Heart left ventricle (tissue), 16 donors: ENCODE results near the gene DOCK1. TPM values are rescaled to one million over a fixed set of nuclear protein-coding genes. Genes with fewer than 3 reads are reported as not detected.

Source experiments
- ATAC-seq, 4 donors: fragments of 200-7000 bp; cut with Tn5 transposase; one replicate each; pipeline ENCODE4 v1.9.1; 2020 to 2022; ENCODE audit warnings: moderate library complexity in 4 of 4, mild to moderate bottlenecking in 3 of 4, moderate number of reproducible peaks in 1 of 4
- DNase-seq, 5 donors: peaks; one replicate each; pipeline ENCODE4 v3.0.0-alpha.2; 2020
- H3K27ac ChIP-seq, 12 donors: fragments of 200-600 bp; sonication (generic) in 4 of 12; one replicate each; pipeline versions ENCODE4 v1.5.0 to v1.8.0; 2016 to 2022; ENCODE audit warnings: mild to moderate bottlenecking in 2 of 12
- H3K27me3 ChIP-seq, 9 donors: fragments of 200-600 bp; sonication (generic) in 2 of 9; one replicate each; pipeline versions ENCODE4 v1.5.1 to v1.8.0; 2016 to 2022; ENCODE audit warnings: mild to moderate bottlenecking in 3 of 9
- H3K36me3 ChIP-seq, 9 donors: fragments of 200-600 bp; sonication (generic) in 2 of 9; one replicate each; pipeline versions ENCODE4 v1.5.0 to v1.8.0; 2018 to 2022; ENCODE audit warnings: mild to moderate bottlenecking in 2 of 9
- H3K4me1 ChIP-seq, 12 donors: fragments of 200-600 bp; sonication (generic) in 4 of 12; one replicate each; pipeline versions ENCODE4 v1.5.0 to v1.8.0; 2016 to 2022; ENCODE audit warnings: mild to moderate bottlenecking in 3 of 12
- H3K4me3 ChIP-seq, 12 donors: fragments of 200-600 bp; sonication (generic) in 4 of 12; one replicate each; pipeline versions ENCODE4 v1.5.0 to v1.8.0; 2017 to 2022; ENCODE audit warnings: mild to moderate bottlenecking in 9 of 12, moderate library complexity in 4 of 12
- H3K9me3 ChIP-seq, 12 donors: fragments of 200-600 bp; sonication (generic) in 4 of 12; one replicate each; pipeline versions ENCODE4 v1.5.0 to v1.8.0; 2016 to 2022; ENCODE audit warnings: mild to moderate bottlenecking in 1 of 12
- CTCF ChIP-seq, 12 donors: fragments of 200-600 bp; sonication (generic) in 4 of 12; IDR thresholded peaks; one replicate each; pipeline versions ENCODE4 v1.5.0 to v1.8.0; 2018 to 2022; ENCODE audit warnings: antibody characterized with exemption in 12 of 12, mild to moderate bottlenecking in 5 of 12
- POLR2A ChIP-seq, 2 donors: fragments of 450-650 bp; IDR thresholded peaks; one replicate each; pipeline ENCODE4 v1.6.1; 2017; ENCODE audit warnings: antibody characterized with exemption in 2 of 2, mild to moderate bottlenecking in 2 of 2, moderate library complexity in 2 of 2
- WGBS, 4 donors: extraction: QIAGEN DNeasy Blood & Tissue Kit in 2 of 4; methylation state at CpG; one replicate each; pipeline versions ENCODE4 v1.1.5 to v1.1.7; 2013 to 2018; 5-methylcytosine and 5-hydroxymethylcytosine counted together
- intact Hi-C, 10 donors: fragments of 100-400 bp; cut with DNase I; formaldehyde crosslinking; loops; one replicate each; pipeline versions ENCODE4 v1.11.1 to v1.14.2; 2022
- polyA plus RNA-seq, 2 donors: library from polyadenylated mRNA; stranded (reverse); fragments of 200-250 nt; gene quantifications; one replicate each; pipeline ENCODE4 v1.2.3, GENCODE V29; 2013
- total RNA-seq, 9 donors: library from RNA; depleted of rRNA in 2 of 9; stranded (reverse); fragments of >200 nt in 2 of 9; fragmentation: NEBNext Ultra II Directional in 3 of 9; extraction: Animal tissue kit (Norgen Biotek cat#: 25700) in 3 of 9; gene quantifications; one replicate each; pipeline versions ENCODE4 v1.1.0 to v1.2.4, GENCODE V29; 2016 to 2023
- donor health status: ischemic (EF 13 %, LVEDD 7.1; RV severe dilation, severe dysfunction).
- donor health status: healthy with polysubstance abuse.
- donor health status: DM: no; HTN: yes; CAD: no.
- donor health status: DM: no; HTN: no; CAD: no.
- donor health status: ischemic (EF 25% LVEDD 6.9; RV normal size, moderate dysfunction).
- donor health status: ischemic (EF 25% LVEDD 5.7; RV mildly dilated, moderate dysfunction).
- donor health status: healthy.
- donor health status: DM: yes; HTN: yes; CAD: no.
- donor health status: ischemic (EF 35%, LVEDD 5.7; RV mildly dilated, moderate dysfunction).
- donor health status: nonischemic (EF 11% LVEDD 7.7; RV severe dilation, severe dysfunction).
- donor health status: DM: yes; HTN: yes; CAD: no.
- donor health status: PGD.
- donor health status: ischemic (EF 29% LVEDD 5.4; RV normal size, mild dysfunction).
- donor health status: nonischemic (EF 23%, LVEDD 6.1; RV moderate dilation, normal function).

The DOCK1 gene
- total and polyA plus RNA-seq, 11 donors = 5.0 to 31.6 (median 18.6) TPM

GRCh38 chr10:127364034-127364433 is 458.8 kb downstream of the DOCK1 start:
- TF ChIP-seq CTCF (IDR thresholded peaks at IDR 0.05) (no peak), POLR2A (IDR thresholded peaks at IDR 0.05) (no peak)
- H3K27ac ChIP-seq = no peak overlapping the region
- H3K4me3 ChIP-seq = no peak overlapping the region
- H3K4me1 ChIP-seq = no peaks in the 10 kb centered on the region
- H3K36me3 ChIP-seq = peaks cover 0 to 60% (median 14%) of the 10 kb centered on the region in 9 donors
- H3K27me3 ChIP-seq = no peaks in the 10 kb centered on the region
- DNase-seq = no peak
- no peaks in the 10 kb centered on the region for H3K9me3 ChIP-seq
- ATAC-seq = peak in 2 of 4 donors; percentile 31 to 66
- 77 to 81% (median 79%) methylated on average over 11 of the region's 11 CpGs for WGBS, 4 donors
- intact Hi-C loops = no loop called here

GRCh38 chr10:127368101-127368500 is 462.9 kb downstream of the DOCK1 start:
- H3K36me3 ChIP-seq = peaks cover 0 to 54% (median 7%) of the 10 kb centered on the region in 9 donors
- TF ChIP-seq POLR2A (IDR thresholded peaks at IDR 0.05) = no peak
- no peak for TF ChIP-seq CTCF (IDR thresholded peaks at IDR 0.05)
- no peaks in the 10 kb centered on the region for H3K4me1 ChIP-seq
- H3K27me3 ChIP-seq = no peaks in the 10 kb centered on the region
- DNase-seq = no peak
- no peaks in the 10 kb centered on the region for H3K9me3 ChIP-seq
- no peak overlapping the region for H3K4me3 ChIP-seq
- 88 to 94% (median 93%) methylated on average over 5 of the region's 5 CpGs for WGBS, 4 donors
- intact Hi-C loops = no loop called here
- no peak overlapping the region for H3K27ac ChIP-seq
- ATAC-seq = no peak

GRCh38 chr10:127368929-127369328 is 463.7 kb downstream of the DOCK1 start:
- WGBS, 4 donors = 92 to 96% (median 94%) methylated on average over 4 of the region's 4 CpGs
- intact Hi-C loops = no loop called here
- H3K36me3 ChIP-seq = peaks cover 0 to 50% (median 8%) of the 10 kb centered on the region in 9 donors
- no peaks in the 10 kb centered on the region for H3K9me3 ChIP-seq
- DNase-seq (no peak), ATAC-seq (no peak)
- H3K4me1 ChIP-seq = no peaks in the 10 kb centered on the region
- no peak overlapping the region for H3K27ac ChIP-seq
- H3K27me3 ChIP-seq = no peaks in the 10 kb centered on the region
- H3K4me3 ChIP-seq = no peak overlapping the region
- TF ChIP-seq CTCF (IDR thresholded peaks at IDR 0.05) (no peak), POLR2A (IDR thresholded peaks at IDR 0.05) (no peak)

GRCh38 chr10:127370601-127371000 is 465.4 kb downstream of the DOCK1 start:
- Histone ChIP-seq H3K9me3 (no peaks in the 10 kb centered on the region), H3K27ac (no peak overlapping the region), H3K4me1 (no peaks in the 10 kb centered on the region), H3K27me3 (no peaks in the 10 kb centered on the region), H3K36me3 (peaks cover 0 to 54% (median 23%) of the 10 kb centered on the region in 9 donors), H3K4me3 (no peak overlapping the region)
- ATAC-seq (no peak), DNase-seq (no peak)
- 94 to 96% (median 95%) methylated on average over 7 of the region's 7 CpGs for WGBS, 4 donors
- TF ChIP-seq CTCF (IDR thresholded peaks at IDR 0.05) (no peak), POLR2A (IDR thresholded peaks at IDR 0.05) (no peak)
- intact Hi-C loops = no loop called here
